Stimulated activated CD8-positive, alpha-beta memory T cell treated with anti-CD3 and anti-CD28 coated beads, Interleukin-12 subunit alpha, Interleukin-12 subunit beta, amount 100 ng/mL, for 1 hour (primary cell): ENCODE results near the gene PHLPP1.

Source experiments
- DNase-seq: peaks from one replicate; pipeline ENCODE4 v3.0.0-alpha.2; 2020; ENCODE audit warnings: low read depth

Gene PHLPP1

GRCh38 chr18:62984656-62985315, 269.4 kb downstream of the PHLPP1 start:
- DNase-seq: no peak

- DNase-seq: no peak
Measured at GRCh38 chr18:62986490-62986889, 271.1 kb downstream of the PHLPP1 start.

GRCh38 chr18:62987055-62987830, 271.9 kb downstream of the PHLPP1 start:
- DNase-seq: no peak

GRCh38 chr18:62987859-62988258, 272.5 kb downstream of the PHLPP1 start:
- DNase-seq: no peak

GRCh38 chr18:62988471-62988870, 273.1 kb downstream of the PHLPP1 start:
- no peak for DNase-seq

- no peak for DNase-seq
Measured at GRCh38 chr18:62989195-62989594, 273.9 kb downstream of the PHLPP1 start.

- DNase-seq: no peak
Measured at GRCh38 chr18:62990653-62991052, 275.3 kb downstream of the PHLPP1 start.

GRCh38 chr18:62991389-62991788, 276.0 kb downstream of the PHLPP1 start:
- DNase-seq: no peak

- DNase-seq: no peak
Measured at GRCh38 chr18:62991959-62992358, 276.6 kb downstream of the PHLPP1 start.

- no peak for DNase-seq
Measured at GRCh38 chr18:62992877-62993365, 277.6 kb downstream of the PHLPP1 start.

- no peak for DNase-seq
Measured at GRCh38 chr18:62996566-62996965, 281.2 kb downstream of the PHLPP1 start.

- DNase-seq: no peak
Measured at GRCh38 chr18:62997076-62997475, 281.7 kb downstream of the PHLPP1 start.

GRCh38 chr18:62998443-62998842, 283.1 kb downstream of the PHLPP1 start:
- DNase-seq: no peak

- DNase-seq: no peak
Measured at GRCh38 chr18:62999392-62999791, 284.1 kb downstream of the PHLPP1 start.

GRCh38 chr18:62999921-63000320, 284.6 kb downstream of the PHLPP1 start:
- no peak for DNase-seq

- no peak for DNase-seq
Measured at GRCh38 chr18:63000839-63001238, 285.5 kb downstream of the PHLPP1 start.

GRCh38 chr18:63001861-63002260, 286.5 kb downstream of the PHLPP1 start:
- DNase-seq: no peak

- no peak for DNase-seq
Measured at GRCh38 chr18:63002305-63002704, 287.0 kb downstream of the PHLPP1 start.

- no peak for DNase-seq
Measured at GRCh38 chr18:63002803-63003445, 287.6 kb downstream of the PHLPP1 start.

- DNase-seq: no peak
Measured at GRCh38 chr18:63003899-63004298, 288.6 kb downstream of the PHLPP1 start.

GRCh38 chr18:63004466-63005089, 289.2 kb downstream of the PHLPP1 start:
- no peak for DNase-seq

- no peak for DNase-seq
Measured at GRCh38 chr18:63005306-63005705, 290.0 kb downstream of the PHLPP1 start.

GRCh38 chr18:63007231-63007630, 291.9 kb downstream of the PHLPP1 start:
- no peak for DNase-seq
